ENCODE results near the gene CTNNA1. TPM values are rescaled to one million over a fixed set of nuclear protein-coding genes. Genes with fewer than 3 reads are reported as not detected.

Gene CTNNA1
- polyA plus RNA-seq, 3 donors: 56.6 to 84.5 (median 66.2) TPM

DNA sequence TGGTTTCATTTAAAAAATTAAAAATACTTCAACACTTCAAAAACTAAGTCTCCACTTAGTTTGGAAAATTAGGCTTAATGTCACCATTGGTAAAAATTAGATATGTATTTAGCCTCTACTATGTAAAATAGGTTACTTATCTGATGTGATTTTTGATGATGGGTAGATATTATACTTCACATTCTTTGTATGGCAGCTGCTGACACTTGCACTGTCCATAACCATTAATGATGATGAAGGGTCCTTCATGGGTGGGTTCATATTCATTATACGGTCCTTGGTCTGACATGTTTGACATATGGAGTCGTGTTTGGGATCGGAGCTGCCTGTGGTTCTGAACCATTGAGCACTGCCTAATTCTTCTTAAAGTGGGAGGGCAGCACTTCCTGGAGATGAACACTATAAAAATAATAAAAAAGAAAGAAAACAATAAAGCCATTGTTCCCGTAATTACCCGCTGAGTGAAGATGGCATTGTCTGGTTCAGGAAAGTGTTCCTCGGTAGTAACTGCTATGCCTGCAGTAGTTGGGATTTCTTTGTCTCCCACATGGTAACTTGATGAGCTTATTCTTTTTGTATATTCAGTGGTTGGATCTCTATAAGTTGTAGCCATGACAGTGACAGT lies 119.7 kb downstream of the CTNNA1 start:
- H3K4me3 ChIP-seq (replicated peaks in 1 of 3; ENCODE audit: low read depth in 2 of 3, low read length in 3 of 3): no peak overlapping the region
- H3K36me3 ChIP-seq (replicated peaks in 1 of 2; ENCODE audit: control insufficient read depth in 1 of 2, insufficient read depth in 2 of 2, low read length in 2 of 2): no peaks in the 10 kb centered on the region
- intact Hi-C loops (cut with micrococcal nuclease): no loop called here
- H3K4me2 ChIP-seq (replicated peaks; ENCODE audit: extremely low read depth, low read length, poor library complexity, severe bottlenecking): no peak overlapping the region
- no peaks in the 10 kb centered on the region for H3K27me3 Mint-ChIP-seq (ENCODE audit: low read depth in 3 of 3)
- H3K27me3 ChIP-seq (ENCODE audit: control insufficient read depth in 2 of 2, insufficient read depth in 2 of 2, low read length in 2 of 2): no peaks in the 10 kb centered on the region
- H3K9me3 ChIP-seq (replicated peaks in 1 of 2; ENCODE audit: control insufficient read depth in 1 of 2, insufficient read depth in 1 of 2, low read length in 2 of 2): no peaks in the 10 kb centered on the region
- DNase-seq: no peak
- H3K9ac ChIP-seq (ENCODE audit: insufficient read depth, low read length, poor library complexity, severe bottlenecking): no peak overlapping the region
- TF ChIP-seq CTCF (IDR thresholded peaks at IDR 0.05): no peak
- H3K4me1 ChIP-seq (ENCODE audit: control insufficient read depth in 1 of 2, insufficient read depth in 2 of 2, low read length in 2 of 2): no peaks in the 10 kb centered on the region
- no peak overlapping the region for H2AFZ ChIP-seq (ENCODE audit: insufficient read depth, low read depth, low read length, poor library complexity, severe bottlenecking)
- H4K20me1 ChIP-seq (ENCODE audit: insufficient read depth, low read length): peaks cover 98% of the 10 kb centered on the region
- H3K9me3 Mint-ChIP-seq: peaks cover 0 to 2% (median 0%) of the 10 kb centered on the region in 7 donors
- no peak overlapping the region for H3K27ac ChIP-seq (ENCODE audit: low read depth in 1 of 2, low read length in 2 of 2)
- H3K36me3 Mint-ChIP-seq: peaks cover 5 to 11% of the 10 kb centered on the region in 2 donors
- peaks cover 9% of the 10 kb centered on the region for H3K79me2 ChIP-seq (ENCODE audit: insufficient read depth, low read length)
- peaks cover 5% of the 10 kb centered on the region for H3K4me1 Mint-ChIP-seq
- H3K27ac Mint-ChIP-seq: no peak overlapping the region
- WGBS (ENCODE audit: insufficient coverage): 100% methylated on average over 4 of the region's 6 CpGs
- H3K4me3 Mint-ChIP-seq: no peak overlapping the region

DNA sequence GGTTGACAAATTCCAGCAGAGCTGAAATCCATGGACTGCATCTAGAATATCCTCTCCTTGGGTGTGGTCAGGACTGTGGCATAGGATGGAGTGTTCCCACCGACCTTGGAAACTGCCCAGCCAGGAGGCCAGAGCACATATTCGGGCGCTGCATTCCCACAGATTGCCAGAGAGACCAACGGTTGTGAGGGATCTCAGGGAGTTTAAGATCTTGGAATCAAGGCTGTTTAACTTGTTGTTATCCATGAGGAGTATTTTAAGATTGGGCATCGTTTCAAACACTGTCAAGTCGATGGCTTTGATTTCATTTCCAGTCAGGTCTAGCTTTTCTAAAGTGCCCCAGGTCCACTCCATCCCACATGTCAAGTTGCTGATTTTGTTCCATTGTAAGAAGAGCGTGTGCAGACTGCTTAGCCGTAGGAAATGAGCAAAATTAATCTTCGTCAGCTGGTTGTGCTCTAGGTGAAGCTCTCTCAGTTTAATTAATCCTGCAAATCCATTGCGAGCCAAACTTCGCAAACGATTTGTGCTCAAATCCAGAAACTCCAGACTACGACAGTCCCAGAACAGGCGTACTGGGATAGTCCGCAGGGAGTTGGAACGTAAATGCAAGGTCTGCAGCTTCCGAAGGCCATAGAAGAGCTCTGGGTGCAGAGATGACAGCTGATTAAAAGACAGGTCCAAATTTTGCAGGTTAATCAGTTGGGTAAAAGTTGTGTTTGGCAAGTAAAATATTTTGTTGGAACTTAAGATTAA lies 120.4 kb downstream of the CTNNA1 start:
- no peak for DNase-seq
- Histone ChIP-seq H3K36me3 (replicated peaks in 1 of 2; ENCODE audit: control insufficient read depth in 1 of 2, insufficient read depth in 2 of 2, low read length in 2 of 2) (no peaks in the 10 kb centered on the region), H2AFZ (ENCODE audit: insufficient read depth, low read depth, low read length, poor library complexity, severe bottlenecking) (no peak overlapping the region), H4K20me1 (ENCODE audit: insufficient read depth, low read length) (peaks cover 98% of the 10 kb centered on the region), H3K9ac (ENCODE audit: insufficient read depth, low read length, poor library complexity, severe bottlenecking) (no peak overlapping the region), H3K4me1 (ENCODE audit: control insufficient read depth in 1 of 2, insufficient read depth in 2 of 2, low read length in 2 of 2) (no peaks in the 10 kb centered on the region), H3K4me2 (replicated peaks; ENCODE audit: extremely low read depth, low read length, poor library complexity, severe bottlenecking) (no peak overlapping the region), H3K79me2 (ENCODE audit: insufficient read depth, low read length) (peaks cover 9% of the 10 kb centered on the region), H3K9me3 (replicated peaks in 1 of 2; ENCODE audit: control insufficient read depth in 1 of 2, insufficient read depth in 1 of 2, low read length in 2 of 2) (no peaks in the 10 kb centered on the region), H3K4me3 (replicated peaks in 1 of 3; ENCODE audit: low read depth in 2 of 3, low read length in 3 of 3) (no peak overlapping the region), H3K27ac (ENCODE audit: low read depth in 1 of 2, low read length in 2 of 2) (no peak overlapping the region), H3K27me3 (ENCODE audit: control insufficient read depth in 2 of 2, insufficient read depth in 2 of 2, low read length in 2 of 2) (no peaks in the 10 kb centered on the region)
- intact Hi-C loops (cut with micrococcal nuclease): no loop called here
- H3K36me3 Mint-ChIP-seq: peaks cover under 1 to 11% of the 10 kb centered on the region in 2 donors
- H3K4me1 Mint-ChIP-seq: peaks cover 5% of the 10 kb centered on the region
- no peaks in the 10 kb centered on the region for H3K27me3 Mint-ChIP-seq (ENCODE audit: low read depth in 3 of 3)
- H3K27ac Mint-ChIP-seq: peak overlapping the region in 1 of 7 donors; percentile 21
- WGBS (ENCODE audit: insufficient coverage): 98% methylated on average over 16 of the region's 17 CpGs
- no peak overlapping the region for H3K4me3 Mint-ChIP-seq
- no peak for TF ChIP-seq CTCF (IDR thresholded peaks at IDR 0.05)
- H3K9me3 Mint-ChIP-seq: peaks cover 0 to 2% (median 0%) of the 10 kb centered on the region in 7 donors

Data from CD14-positive monocyte (primary cell).